Natural killer cell (primary cell): Measurements from ENCODE around the gene VPS9D1. TPM values are rescaled to one million over a fixed set of nuclear protein-coding genes. Genes with fewer than 3 reads are reported as not detected.
"Not testable (repeated sequence)": the region's sequence is repeated elsewhere in the genome, so short reads cannot be mapped to it uniquely, and the experiment has no call there.

Experiments
- ATAC-seq, 3 donors: fragments of 150-1000 bp in 2 of 3; fragments of 200-7000 bp in 1 of 3; cut with Tn5 transposase; 1 replicate in 1 of 3; 2 replicates in 2 of 3; pipeline ENCODE4 v1.10.0; 2021; ENCODE audit warnings: mild to moderate bottlenecking in 2 of 3, moderate library complexity in 2 of 3
- DNase-seq, 2 donors: peaks; one replicate each; pipeline versions ENCODE4 v3.0.0 to v3.0.0-alpha.2; 2013 to 2021; ENCODE audit warnings: mixed read lengths in 1 of 2
- H3K27ac ChIP-seq: one replicate; pipeline ENCODE4 v1.5.1; 2013; ENCODE audit warnings: mild to moderate bottlenecking, low read length
- H3K27me3 ChIP-seq: one replicate; pipeline ENCODE4 v1.6.1; 2013; ENCODE audit warnings: low read length; ENCODE audit not compliant: control insufficient read depth, insufficient read depth
- H3K36me3 ChIP-seq: one replicate; pipeline ENCODE4 v1.6.1; 2013; ENCODE audit warnings: low read length; ENCODE audit not compliant: control insufficient read depth, insufficient read depth
- H3K4me1 ChIP-seq: one replicate; pipeline ENCODE4 v1.6.1; 2013; ENCODE audit warnings: low read length; ENCODE audit not compliant: control insufficient read depth, insufficient read depth
- H3K4me3 ChIP-seq: one replicate; pipeline ENCODE4 v1.5.1; 2013; ENCODE audit warnings: low read length
- H3K9me3 ChIP-seq: one replicate; pipeline ENCODE4 v1.6.1; 2013; ENCODE audit warnings: low read length; ENCODE audit not compliant: control insufficient read depth, insufficient read depth
- H3K27ac Mint-ChIP-seq, 2 donors: one replicate each; pipeline ENCODE4 v1.8.0; 2022; ENCODE audit warnings: mild to moderate bottlenecking in 2 of 2, mixed read lengths in 2 of 2, moderate library complexity in 1 of 2
- H3K27me3 Mint-ChIP-seq, 2 donors: one replicate each; pipeline ENCODE4 v1.8.0; 2022; ENCODE audit warnings: low read depth in 2 of 2, mixed read lengths in 2 of 2
- H3K36me3 Mint-ChIP-seq: one replicate; pipeline ENCODE4 v1.8.0; 2022; ENCODE audit warnings: mixed read lengths
- H3K4me1 Mint-ChIP-seq, 2 donors: one replicate each; pipeline ENCODE4 v1.8.0; 2022; ENCODE audit warnings: mixed read lengths in 2 of 2
- H3K4me3 Mint-ChIP-seq: one replicate; pipeline ENCODE4 v1.8.0; 2022; ENCODE audit warnings: mild to moderate bottlenecking, moderate library complexity, mixed read lengths
- H3K9me3 Mint-ChIP-seq, 2 donors: one replicate each; pipeline ENCODE4 v1.8.0; 2022; ENCODE audit warnings: mixed read lengths in 2 of 2
- CTCF ChIP-seq: fragments of 200-600 bp; IDR thresholded peaks from one replicate; pipeline ENCODE4 v1.8.0; 2022; ENCODE audit warnings: antibody characterized with exemption
- WGBS: methylation state at CpG from one replicate; pipeline ENCODE4 v1.1.7; 2013; ENCODE audit warnings: missing lambda C conversion rate; ENCODE audit not compliant: insufficient coverage; 5-methylcytosine and 5-hydroxymethylcytosine counted together
- intact Hi-C: fragments of 100-400 bp; cut with micrococcal nuclease; formaldehyde crosslinking; loops from one replicate; pipeline ENCODE4 v1.14.2; 2022
- total RNA-seq, 4 donors: library from RNA; stranded (reverse); fragments of 120-200 nt in 1 of 4; gene quantifications; one replicate each; pipeline versions ENCODE4 v1.2.3 to v1.2.4, GENCODE V29; 2013 to 2022

The VPS9D1 gene
- total RNA-seq, 3 donors from 2014 or later (not counting 1 experiment from before 2014, with no cell fraction given) = 31.7 to 43.0 (median 35.4) TPM

- H3K27ac Mint-ChIP-seq = peak overlapping the region; percentile 81 to 86
- TF ChIP-seq CTCF = peak; percentile 79
- H3K4me1 Mint-ChIP-seq = peaks cover 12 to 32% of the 10 kb centered on the region in 2 donors
- Histone ChIP-seq H3K4me3 (peak overlapping the region; percentile 38), H3K27me3 (no peaks in the 10 kb centered on the region), H3K36me3 (peaks cover 5% of the 10 kb centered on the region), H3K27ac (peak overlapping the region; percentile 83), H3K9me3 (no peaks in the 10 kb centered on the region), H3K4me1 (peaks cover 44% of the 10 kb centered on the region)
- no peaks in the 10 kb centered on the region for H3K36me3 Mint-ChIP-seq
- peak overlapping the region; percentile 72 for H3K4me3 Mint-ChIP-seq
- intact Hi-C loops = loop anchor here (1.0 to 2.0 kb wide), 4 partner anchors 13 to 161 kb away; partner anchors contain the start of gene CDK10
- H3K9me3 Mint-ChIP-seq = no peaks in the 10 kb centered on the region
- peak; percentile 43 to 57 (median 49) for ATAC-seq
- no peaks in the 10 kb centered on the region for H3K27me3 Mint-ChIP-seq
- DNase-seq = peak; percentile 97 to 99
- under 1% methylated on average over 30 of the region's 30 CpGs for WGBS
Measured at GRCh38 chr16:89700100-89700648, 20.5 kb downstream of the VPS9D1 start.

- Histone ChIP-seq H3K27ac (peak overlapping the region; percentile 83), H3K4me1 (peaks cover 48% of the 10 kb centered on the region)
- not testable (repeated sequence) for H3K9me3 Mint-ChIP-seq, H3K36me3 Mint-ChIP-seq, H3K9me3 ChIP-seq, H3K27me3 ChIP-seq, H3K27me3 Mint-ChIP-seq, DNase-seq, H3K36me3 ChIP-seq, ATAC-seq, H3K4me3 ChIP-seq
- WGBS = 73% methylated on average over 18 of the region's 18 CpGs
- Mint-ChIP-seq H3K4me1 (peaks cover 12 to 32% of the 10 kb centered on the region in 2 donors), H3K4me3 (peak overlapping the region; percentile 72), H3K27ac (peak overlapping the region; percentile 81 to 86)
- intact Hi-C loops = loop anchor here (1.0 to 2.0 kb wide), 4 partner anchors 13 to 161 kb away; partner anchors contain the start of gene CDK10
Measured at GRCh38 chr16:89699629-89700099, 21.0 kb downstream of the VPS9D1 start.

GRCh38 chr16:89698717-89699116 lies 22.0 kb downstream of the VPS9D1 start:
- WGBS = 98% methylated on average over 11 of the region's 14 CpGs
- not testable (repeated sequence) for H3K4me3 Mint-ChIP-seq, H3K9me3 Mint-ChIP-seq

GRCh38 chr16:89697616-89698331 lies 22.9 kb downstream of the VPS9D1 start:
- Mint-ChIP-seq H3K4me3 (no peak overlapping the region), H3K4me1 (peaks cover 12 to 41% of the 10 kb centered on the region in 2 donors)

More at GRCh38 chr16:89698717-89699116, 22.0 kb downstream of the VPS9D1 start:
- H3K27me3 Mint-ChIP-seq, H3K9me3 ChIP-seq, ATAC-seq, intact Hi-C loops, DNase-seq, H3K27me3 ChIP-seq, H3K36me3 Mint-ChIP-seq, H3K27ac ChIP-seq, H3K4me3 ChIP-seq: not testable (repeated sequence)
- Mint-ChIP-seq H3K27ac (peak overlapping the region; percentile 30 to 81), H3K4me1 (peaks cover 12 to 35% of the 10 kb centered on the region in 2 donors)
- Histone ChIP-seq H3K4me1 (peaks cover 51% of the 10 kb centered on the region), H3K36me3 (peaks cover 14% of the 10 kb centered on the region)

More at GRCh38 chr16:89697616-89698331, 22.9 kb downstream of the VPS9D1 start:
- Histone ChIP-seq H3K27ac (no peak overlapping the region), H3K27me3 (no peaks in the 10 kb centered on the region), H3K4me3 (no peak overlapping the region), H3K36me3 (peaks cover 21% of the 10 kb centered on the region), H3K4me1 (peaks cover 51% of the 10 kb centered on the region), H3K9me3 (no peaks in the 10 kb centered on the region)
- no peaks in the 10 kb centered on the region for H3K9me3 Mint-ChIP-seq
- DNase-seq (peak in 1 of 2 donors; percentile 12), ATAC-seq (no peak)
- no peak for TF ChIP-seq CTCF
- no peaks in the 10 kb centered on the region for H3K27me3 Mint-ChIP-seq
- no peak overlapping the region for H3K27ac Mint-ChIP-seq
- WGBS = 93% methylated on average over 32 of the region's 32 CpGs
- no peaks in the 10 kb centered on the region for H3K36me3 Mint-ChIP-seq
- intact Hi-C loops = no loop called here
